Cardiac muscle cell (in vitro differentiated cells and primary cell): Measurements from ENCODE around the gene NPBWR2. TPM values are rescaled to one million over a fixed set of nuclear protein-coding genes. Genes with fewer than 3 reads are reported as not detected.

Source experiments
- DNase-seq, 2 donors: peaks; one replicate each; pipeline versions ENCODE4 v3.0.0 to v3.0.0-alpha.2; 2010 to 2017; ENCODE audit warnings: low read depth in 1 of 2, low spot score in 1 of 2
- H3K27ac ChIP-seq: fragments of 200-600 bp; sonication (generic); 2 replicates; pipeline ENCODE4 v1.5.1; 2016
- H3K27me3 ChIP-seq: fragments of 200-600 bp; sonication (generic); 2 replicates; pipeline ENCODE4 v1.6.0; 2016; ENCODE audit warnings: control low read depth
- H3K36me3 ChIP-seq: fragments of 200-600 bp; sonication (generic); 2 replicates; pipeline ENCODE4 v1.5.1; 2016; ENCODE audit warnings: control low read depth
- H3K4me1 ChIP-seq: fragments of 200-600 bp; sonication (generic); 2 replicates; pipeline ENCODE4 v1.8.1; 2017; ENCODE audit warnings: low read depth, mild to moderate bottlenecking, mixed run types
- H3K4me3 ChIP-seq: fragments of 200-600 bp; sonication (generic); 2 replicates; pipeline ENCODE4 v1.5.1; 2016; ENCODE audit warnings: mild to moderate bottlenecking
- H3K9me3 ChIP-seq: fragments of 200-600 bp; sonication (generic); 2 replicates; pipeline ENCODE4 v1.5.1; 2017; ENCODE audit warnings: low read depth, mild to moderate bottlenecking, control low read depth
- polyA plus RNA-seq: library from polyadenylated mRNA; unstranded; fragments of >200 nt; fragmentation: Nextera tagmentation; extraction: Ambion mirVana; gene quantifications from 2 replicates; pipeline ENCODE4 v1.2.1, GENCODE V29; 2016
- total RNA-seq: library from RNA; depleted of rRNA; stranded (reverse); fragments of >200 nt; gene quantifications from 2 replicates; pipeline ENCODE4 v1.2.3, GENCODE V29; 2016
- TF ChIP-seq, protein P1 (sequence below): IDR thresholded peaks from 2 replicates; pipeline ENCODE4 v1.5.1; 2012; ENCODE audit warnings: low read depth, mild to moderate bottlenecking, low read length

Gene NPBWR2
- total and polyA plus RNA-seq, 2 experiments from 2014 or later: not detected

DNA sequence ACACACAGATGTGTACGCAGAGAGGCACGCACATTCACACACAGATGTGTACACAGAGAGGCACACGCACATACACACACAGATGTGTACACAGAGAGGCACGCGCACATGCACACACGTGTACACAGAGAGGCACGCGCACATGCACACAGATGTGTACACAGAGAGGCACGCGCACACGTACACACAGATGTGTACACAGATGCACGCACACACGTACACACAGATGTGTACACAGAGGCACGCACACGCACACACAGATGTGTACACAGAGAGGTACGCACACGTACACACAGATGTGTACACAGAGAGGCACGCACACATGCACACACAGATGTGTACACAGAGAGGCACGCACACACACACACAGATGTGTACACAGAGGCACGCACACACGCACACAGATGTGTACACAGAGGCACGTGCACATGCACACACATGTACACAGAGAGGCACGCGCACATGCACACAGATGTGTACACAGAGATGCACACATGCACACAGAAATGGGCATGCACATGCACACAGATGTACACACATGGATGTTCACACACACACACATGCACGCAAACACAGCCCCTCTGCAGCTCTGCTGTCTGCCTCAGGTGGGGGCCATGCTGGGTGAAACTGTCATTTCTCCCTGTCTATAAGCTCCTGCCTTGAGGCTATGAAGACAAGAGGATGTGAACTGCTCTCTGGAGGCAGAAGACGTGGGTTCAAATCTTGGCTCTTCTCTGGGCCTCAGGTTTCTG, 42.6 kb upstream of the NPBWR2 start:
- DNase-seq: no peak
- no peaks in the 10 kb centered on the region for H3K9me3 ChIP-seq
- TF ChIP-seq, protein P1, sequence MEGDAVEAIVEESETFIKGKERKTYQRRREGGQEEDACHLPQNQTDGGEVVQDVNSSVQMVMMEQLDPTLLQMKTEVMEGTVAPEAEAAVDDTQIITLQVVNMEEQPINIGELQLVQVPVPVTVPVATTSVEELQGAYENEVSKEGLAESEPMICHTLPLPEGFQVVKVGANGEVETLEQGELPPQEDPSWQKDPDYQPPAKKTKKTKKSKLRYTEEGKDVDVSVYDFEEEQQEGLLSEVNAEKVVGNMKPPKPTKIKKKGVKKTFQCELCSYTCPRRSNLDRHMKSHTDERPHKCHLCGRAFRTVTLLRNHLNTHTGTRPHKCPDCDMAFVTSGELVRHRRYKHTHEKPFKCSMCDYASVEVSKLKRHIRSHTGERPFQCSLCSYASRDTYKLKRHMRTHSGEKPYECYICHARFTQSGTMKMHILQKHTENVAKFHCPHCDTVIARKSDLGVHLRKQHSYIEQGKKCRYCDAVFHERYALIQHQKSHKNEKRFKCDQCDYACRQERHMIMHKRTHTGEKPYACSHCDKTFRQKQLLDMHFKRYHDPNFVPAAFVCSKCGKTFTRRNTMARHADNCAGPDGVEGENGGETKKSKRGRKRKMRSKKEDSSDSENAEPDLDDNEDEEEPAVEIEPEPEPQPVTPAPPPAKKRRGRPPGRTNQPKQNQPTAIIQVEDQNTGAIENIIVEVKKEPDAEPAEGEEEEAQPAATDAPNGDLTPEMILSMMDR: no peak
- no peaks in the 10 kb centered on the region for H3K36me3 ChIP-seq
- H3K4me1 ChIP-seq: no peaks in the 10 kb centered on the region
- H3K27ac ChIP-seq: no peak overlapping the region
- no peaks in the 10 kb centered on the region for H3K27me3 ChIP-seq
- no peak overlapping the region for H3K4me3 ChIP-seq

DNA sequence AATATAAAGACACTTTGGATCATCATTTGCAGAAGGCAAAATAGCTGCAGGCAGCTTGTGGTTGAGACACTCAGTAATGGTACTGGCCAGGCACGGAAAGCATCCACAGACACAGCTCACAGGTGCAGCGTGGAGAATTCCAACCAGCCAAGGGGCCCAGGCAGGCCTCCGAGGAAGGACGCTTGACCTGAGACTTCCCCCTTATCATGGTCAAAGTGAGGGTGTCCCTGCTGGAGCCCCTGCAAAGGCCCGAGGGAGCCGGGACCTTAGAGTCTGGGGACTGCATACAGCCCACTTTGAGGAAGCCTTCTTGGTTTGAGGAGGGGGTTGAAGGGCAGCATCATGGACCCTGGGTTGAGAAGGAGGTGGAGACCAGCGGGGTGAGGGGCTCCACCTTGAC, 41.8 kb upstream of the NPBWR2 start:
- no peaks in the 10 kb centered on the region for H3K36me3 ChIP-seq
- H3K27me3 ChIP-seq: no peaks in the 10 kb centered on the region
- no peak overlapping the region for H3K4me3 ChIP-seq
- H3K27ac ChIP-seq: no peak overlapping the region
- DNase-seq: no peak
- no peaks in the 10 kb centered on the region for H3K4me1 ChIP-seq
- TF ChIP-seq, protein P1: no peak
- H3K9me3 ChIP-seq: no peaks in the 10 kb centered on the region

DNA sequence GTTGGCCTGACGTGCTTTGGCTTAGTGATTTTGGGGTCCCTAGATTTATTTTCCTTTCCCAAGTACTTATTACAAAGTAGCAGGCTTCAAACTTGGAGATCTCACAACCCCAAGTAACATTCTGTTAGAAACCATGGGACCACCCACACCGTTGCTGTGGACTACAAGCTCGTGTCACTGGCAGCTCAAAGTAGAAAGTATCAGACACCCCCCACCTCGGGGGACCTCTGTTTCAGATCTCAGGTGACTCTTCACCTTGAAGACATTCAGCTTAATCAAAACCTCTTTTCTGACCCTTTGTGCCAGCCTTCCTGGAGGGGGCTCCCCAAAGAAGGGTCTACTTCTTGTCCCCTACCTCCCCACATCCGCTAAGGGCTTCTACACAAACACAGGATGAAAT, 41.2 kb upstream of the NPBWR2 start:
- H3K4me3 ChIP-seq: no peak overlapping the region
- TF ChIP-seq, protein P1: no peak
- DNase-seq: no peak

DNA sequence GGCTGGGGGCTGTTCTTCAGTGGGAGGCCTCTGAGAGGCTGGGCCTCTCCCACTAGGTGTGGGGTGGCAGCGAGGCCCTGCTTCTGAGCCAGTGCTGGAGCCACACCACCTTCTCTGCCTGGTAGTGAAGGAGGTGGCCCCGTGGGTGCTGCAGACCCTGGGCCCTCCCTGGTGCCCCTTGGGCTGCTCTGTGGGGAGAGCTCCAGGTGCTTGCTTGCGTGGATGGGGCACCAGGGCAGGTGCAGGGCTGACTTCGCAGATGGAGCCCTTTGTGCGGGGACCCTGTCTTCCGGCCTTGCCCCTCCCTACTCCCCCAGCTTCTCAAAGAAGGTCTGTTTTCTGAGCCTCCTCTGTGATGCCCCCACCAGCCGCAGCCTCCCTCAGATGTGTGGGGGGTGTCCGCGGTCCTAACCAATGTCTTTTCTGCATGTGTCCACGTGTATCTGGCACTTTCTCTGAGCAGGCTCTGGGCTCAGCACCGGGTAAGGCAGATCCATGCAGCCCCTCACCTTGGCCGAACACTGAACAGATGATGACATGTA, 39.6 kb upstream of the NPBWR2 start:
- no peak overlapping the region for H3K4me3 ChIP-seq
- H3K9me3 ChIP-seq: no peaks in the 10 kb centered on the region
- H3K36me3 ChIP-seq: no peaks in the 10 kb centered on the region
- no peaks in the 10 kb centered on the region for H3K4me1 ChIP-seq
- TF ChIP-seq, protein P1: no peak
- H3K27ac ChIP-seq: no peak overlapping the region
- H3K27me3 ChIP-seq: no peaks in the 10 kb centered on the region
- no peak for DNase-seq

More for the DNA sequence above, 41.2 kb upstream of the NPBWR2 start:
- Histone ChIP-seq H3K27ac (no peak overlapping the region), H3K9me3 (no peaks in the 10 kb centered on the region), H3K27me3 (no peaks in the 10 kb centered on the region), H3K36me3 (no peaks in the 10 kb centered on the region), H3K4me1 (no peaks in the 10 kb centered on the region)

DNA sequence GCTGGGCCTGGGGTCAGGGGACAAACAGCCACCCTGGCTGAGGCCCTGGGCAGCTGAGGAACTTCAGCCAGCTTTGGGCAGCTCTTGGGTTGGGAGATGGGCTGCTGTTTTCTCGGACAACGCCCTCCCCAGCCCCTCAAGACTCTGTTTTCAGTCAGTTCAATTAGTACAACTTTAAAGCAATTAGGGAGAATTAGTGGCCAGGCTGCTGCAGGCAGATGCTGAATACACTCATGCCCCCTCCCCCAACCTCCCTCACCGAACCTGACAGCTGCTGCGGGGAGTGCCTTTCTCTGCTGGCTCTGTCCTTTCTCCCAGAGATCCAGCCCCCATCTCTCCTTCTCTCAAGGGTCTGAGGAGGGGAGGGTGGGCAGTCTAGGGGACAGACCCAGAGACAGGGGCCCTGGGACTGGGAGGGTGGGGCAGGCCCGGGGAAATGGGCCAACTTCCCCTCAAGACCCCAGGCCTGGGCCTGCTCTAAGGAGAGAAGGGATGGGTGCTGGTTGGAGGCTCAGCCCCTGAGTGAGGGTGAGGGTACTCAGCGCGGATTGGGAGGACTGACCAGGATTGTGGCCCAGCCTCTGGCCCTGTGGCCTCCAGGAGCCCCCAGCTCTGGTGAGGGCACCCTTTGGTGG, 39.1 kb upstream of the NPBWR2 start:
- Histone ChIP-seq H3K9me3 (no peaks in the 10 kb centered on the region), H3K4me3 (no peak overlapping the region), H3K4me1 (no peaks in the 10 kb centered on the region), H3K27ac (no peak overlapping the region), H3K36me3 (no peaks in the 10 kb centered on the region), H3K27me3 (no peaks in the 10 kb centered on the region)
- TF ChIP-seq, protein P1: no peak
- no peak for DNase-seq
